HG03159 (cell line): Measurements from ENCODE around the gene SAMSN1.
"Not testable (repeated sequence)": the region's sequence is repeated elsewhere in the genome, so short reads cannot be mapped to it uniquely, and the experiment has no call there.

Experiments
- ATAC-seq: cut with Tn5 transposase; IDR thresholded peaks from one replicate; pipeline ENCODE4 v1.9.1; 2021; ENCODE audit warnings: mild to moderate bottlenecking, moderate library complexity; ENCODE audit not compliant: unreplicated experiment

The SAMSN1 gene

GRCh38 chr21:14567331-14568279, 21.5 kb upstream of the SAMSN1 start:
- no peak for ATAC-seq

- no peak for ATAC-seq
Measured at GRCh38 chr21:14566894-14567293, 20.8 kb upstream of the SAMSN1 start.

- ATAC-seq: no peak
Measured at GRCh38 chr21:14562959-14563358, 16.8 kb upstream of the SAMSN1 start.

- no peak for ATAC-seq
Measured at GRCh38 chr21:14560555-14560954, 14.4 kb upstream of the SAMSN1 start.

- ATAC-seq: no peak
Measured at GRCh38 chr21:14560139-14560538, 14.0 kb upstream of the SAMSN1 start.

GRCh38 chr21:14559102-14559501, 13.0 kb upstream of the SAMSN1 start:
- ATAC-seq: no peak

- no peak for ATAC-seq
Measured at GRCh38 chr21:14557413-14557812, 11.3 kb upstream of the SAMSN1 start.

- no peak for ATAC-seq
Measured at GRCh38 chr21:14554948-14555347, 8.8 kb upstream of the SAMSN1 start.

- ATAC-seq: no peak
Measured at GRCh38 chr21:14553422-14553821, 7.3 kb upstream of the SAMSN1 start.

- ATAC-seq: no peak
Measured at GRCh38 chr21:14551741-14552140, 5.6 kb upstream of the SAMSN1 start.

GRCh38 chr21:14550135-14550534, 4.0 kb upstream of the SAMSN1 start:
- no peak for ATAC-seq

GRCh38 chr21:14548779-14549178, 2.7 kb upstream of the SAMSN1 start:
- no peak for ATAC-seq

GRCh38 chr21:14547834-14548513, 1.9 kb upstream of the SAMSN1 start:
- ATAC-seq: no peak

GRCh38 chr21:14546719-14547118, 604 bp upstream of the SAMSN1 start:
- not testable (repeated sequence) for ATAC-seq

- no peak for ATAC-seq
Measured at GRCh38 chr21:14543983-14544382, 2.1 kb downstream of the SAMSN1 start.

GRCh38 chr21:14542638-14543037, 3.5 kb downstream of the SAMSN1 start:
- ATAC-seq: no peak

- no peak for ATAC-seq
Measured at GRCh38 chr21:14541841-14542490, 4.1 kb downstream of the SAMSN1 start.

- ATAC-seq: no peak
Measured at GRCh38 chr21:14538483-14538882, 7.6 kb downstream of the SAMSN1 start.

- no peak for ATAC-seq
Measured at GRCh38 chr21:14536929-14537328, 9.2 kb downstream of the SAMSN1 start.

GRCh38 chr21:14535702-14536101, 10.4 kb downstream of the SAMSN1 start:
- no peak for ATAC-seq
